ENCODE measurements around the gene MED9. TPM values are rescaled to one million over a fixed set of nuclear protein-coding genes. Genes with fewer than 3 reads are reported as not detected.

Gene MED9
- polyA plus RNA-seq, 1 of the 3 experiments (the other 2 are of a cell fraction): 10.1 TPM

DNA sequence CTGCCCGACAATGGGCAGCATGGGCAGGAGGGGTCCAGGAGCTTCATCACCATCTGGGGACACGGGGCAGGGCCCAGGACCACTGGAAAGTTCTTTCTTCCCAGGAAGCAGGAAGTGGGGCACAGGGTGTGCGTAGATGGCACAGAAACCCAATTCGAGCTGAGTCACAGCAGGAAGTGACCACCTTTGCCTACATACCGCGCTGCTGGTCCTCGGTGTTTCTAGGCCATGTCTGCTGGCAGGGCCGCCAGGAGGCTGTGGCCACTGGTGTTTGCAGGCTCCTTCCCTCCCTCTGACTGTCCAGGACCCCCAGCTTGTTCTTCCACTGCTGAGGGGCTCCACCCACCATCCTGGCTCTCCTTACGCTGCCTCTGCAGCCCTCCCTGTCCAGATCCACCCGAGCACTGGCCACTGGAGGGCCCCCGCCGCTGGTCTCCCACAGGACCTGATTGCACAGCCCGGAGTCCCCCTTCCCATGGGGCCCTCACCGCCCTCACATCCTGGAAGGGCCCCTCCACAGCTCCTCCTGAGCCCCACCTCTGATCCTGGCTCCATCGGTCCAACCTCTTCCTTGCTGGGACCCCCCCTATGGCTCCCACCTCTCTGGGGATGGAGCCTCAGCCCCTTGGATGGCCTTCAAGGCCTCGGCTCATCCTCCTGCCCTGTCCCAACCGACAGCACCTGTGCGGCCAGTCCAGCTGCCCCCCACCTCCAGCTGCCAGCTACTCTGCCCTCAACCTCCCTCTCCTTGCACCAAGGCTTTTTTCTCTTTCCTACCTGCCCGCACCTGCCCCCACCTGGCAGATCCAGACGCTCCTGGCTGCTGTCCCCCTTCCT, 33.9 kb downstream of the MED9 start:
- H3K27ac ChIP-seq (ENCODE audit: low read depth in 2 of 2, low read length in 1 of 2): no peak overlapping the region
- no peak overlapping the region for H3K4me2 ChIP-seq
- H3K27me3 ChIP-seq (ENCODE audit: insufficient read depth): no peaks in the 10 kb centered on the region
- DNase-seq: no peak
- POLR2A ChIA-PET: no interaction called here
- no peak overlapping the region for H2AFZ ChIP-seq (ENCODE audit: low read depth)
- H3K4me1 ChIP-seq (ENCODE audit: control insufficient read depth in 1 of 2, insufficient read depth in 2 of 2, low read depth in 1 of 2, low read length in 1 of 2): peaks cover 6 to 39% of the 10 kb centered on the region in 2 experiments; a peak in 2 of 4 replicates
- H3K9me3 ChIP-seq: no peaks in the 10 kb centered on the region
- H3K36me3 ChIP-seq (replicated peaks in 1 of 2; ENCODE audit: control insufficient read depth in 1 of 2, insufficient read depth in 2 of 2, low read length in 1 of 2): no peaks in the 10 kb centered on the region
- CTCF ChIA-PET: interaction anchor here (0.8 to 4.7 kb wide), 5 partner anchors 12 to 130 kb away, joined by 3 to 31 read pairs (median 5); partner anchors contain the start of gene RASD1
- H3K9me2 ChIP-seq: no peaks in the 10 kb centered on the region
- peaks cover 26% of the 10 kb centered on the region; the same call in 1 of the 2 replicates for H4K20me1 ChIP-seq (ENCODE audit: insufficient read depth)
- WGBS (ENCODE audit: low lambda C conversion rate): 94% methylated on average over 13 of the region's 20 CpGs
- H3K79me2 ChIP-seq (ENCODE audit: insufficient read depth): no peaks in the 10 kb centered on the region
- H3K9ac ChIP-seq: no peak overlapping the region
- no peaks in the 10 kb centered on the region for H3F3A ChIP-seq (replicated peaks; ENCODE audit: insufficient read depth)
- TF ChIP-seq TEAD4 (IDR thresholded peaks at IDR 0.05; ENCODE audit: borderline replicate concordance, insufficient read depth): no peak
- TF ChIP-seq EZH2phosphoT487 (IDR thresholded peaks at IDR 0.05; ENCODE audit: borderline replicate concordance, low read depth): no peak
- TF ChIP-seq RCOR1 (IDR thresholded peaks at IDR 0.05; ENCODE audit: low read length): no peak
- TF ChIP-seq, protein P1, sequence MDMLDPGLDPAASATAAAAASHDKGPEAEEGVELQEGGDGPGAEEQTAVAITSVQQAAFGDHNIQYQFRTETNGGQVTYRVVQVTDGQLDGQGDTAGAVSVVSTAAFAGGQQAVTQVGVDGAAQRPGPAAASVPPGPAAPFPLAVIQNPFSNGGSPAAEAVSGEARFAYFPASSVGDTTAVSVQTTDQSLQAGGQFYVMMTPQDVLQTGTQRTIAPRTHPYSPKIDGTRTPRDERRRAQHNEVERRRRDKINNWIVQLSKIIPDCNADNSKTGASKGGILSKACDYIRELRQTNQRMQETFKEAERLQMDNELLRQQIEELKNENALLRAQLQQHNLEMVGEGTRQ (IDR thresholded peaks at IDR 0.05; ENCODE audit: borderline replicate concordance, low read depth, low read length): no peak
- no peak for TF ChIP-seq GABPA (IDR thresholded peaks at IDR 0.05; ENCODE audit: low read depth)
- TF ChIP-seq, protein P2, sequence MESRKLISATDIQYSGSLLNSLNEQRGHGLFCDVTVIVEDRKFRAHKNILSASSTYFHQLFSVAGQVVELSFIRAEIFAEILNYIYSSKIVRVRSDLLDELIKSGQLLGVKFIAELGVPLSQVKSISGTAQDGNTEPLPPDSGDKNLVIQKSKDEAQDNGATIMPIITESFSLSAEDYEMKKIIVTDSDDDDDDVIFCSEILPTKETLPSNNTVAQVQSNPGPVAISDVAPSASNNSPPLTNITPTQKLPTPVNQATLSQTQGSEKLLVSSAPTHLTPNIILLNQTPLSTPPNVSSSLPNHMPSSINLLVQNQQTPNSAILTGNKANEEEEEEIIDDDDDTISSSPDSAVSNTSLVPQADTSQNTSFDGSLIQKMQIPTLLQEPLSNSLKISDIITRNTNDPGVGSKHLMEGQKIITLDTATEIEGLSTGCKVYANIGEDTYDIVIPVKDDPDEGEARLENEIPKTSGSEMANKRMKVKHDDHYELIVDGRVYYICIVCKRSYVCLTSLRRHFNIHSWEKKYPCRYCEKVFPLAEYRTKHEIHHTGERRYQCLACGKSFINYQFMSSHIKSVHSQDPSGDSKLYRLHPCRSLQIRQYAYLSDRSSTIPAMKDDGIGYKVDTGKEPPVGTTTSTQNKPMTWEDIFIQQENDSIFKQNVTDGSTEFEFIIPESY (IDR thresholded peaks at IDR 0.05; ENCODE audit: borderline replicate concordance, low read depth): no peak
- TF ChIP-seq RXRA (IDR thresholded peaks at IDR 0.05; ENCODE audit: borderline replicate concordance, low read depth): no peak
- TF ChIP-seq, protein P3, sequence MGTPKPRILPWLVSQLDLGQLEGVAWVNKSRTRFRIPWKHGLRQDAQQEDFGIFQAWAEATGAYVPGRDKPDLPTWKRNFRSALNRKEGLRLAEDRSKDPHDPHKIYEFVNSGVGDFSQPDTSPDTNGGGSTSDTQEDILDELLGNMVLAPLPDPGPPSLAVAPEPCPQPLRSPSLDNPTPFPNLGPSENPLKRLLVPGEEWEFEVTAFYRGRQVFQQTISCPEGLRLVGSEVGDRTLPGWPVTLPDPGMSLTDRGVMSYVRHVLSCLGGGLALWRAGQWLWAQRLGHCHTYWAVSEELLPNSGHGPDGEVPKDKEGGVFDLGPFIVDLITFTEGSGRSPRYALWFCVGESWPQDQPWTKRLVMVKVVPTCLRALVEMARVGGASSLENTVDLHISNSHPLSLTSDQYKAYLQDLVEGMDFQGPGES (IDR thresholded peaks at IDR 0.05; ENCODE audit: low read depth, low read length): no peak
- no peak for TF ChIP-seq CHD2 (IDR thresholded peaks at IDR 0.05; ENCODE audit: low read length, partially characterized antibody)
- TF ChIP-seq EP300 (IDR thresholded peaks at IDR 0.05; ENCODE audit: borderline replicate concordance in 1 of 2, low read depth in 1 of 2, low read length in 1 of 2): no peak
- TF ChIP-seq ELF1 (IDR thresholded peaks at IDR 0.05): no peak
- no peak for TF ChIP-seq FOXJ3 (CRISPR knock-in tag; IDR thresholded peaks at IDR 0.05)
- no peak for TF ChIP-seq RFX5 (IDR thresholded peaks at IDR 0.05; ENCODE audit: low read length)
- no peak overlapping the region for H3K4me3 ChIP-seq (ENCODE audit: low read depth in 2 of 2, low read length in 1 of 2)
